Muscle layer of colon (tissue), 2 donors: ENCODE data around the gene AUTS2.

Source experiments
- H3K27ac ChIP-seq: one replicate; pipeline ENCODE4 v1.7.0; 2013; ENCODE audit warnings: low read depth, mild to moderate bottlenecking, low read length, moderate library complexity
- H3K27me3 ChIP-seq, 2 donors: one replicate each; pipeline ENCODE4 v1.7.0; 2013; ENCODE audit warnings: low read length in 2 of 2, mild to moderate bottlenecking in 2 of 2; ENCODE audit not compliant: insufficient read depth in 2 of 2, control insufficient read depth in 1 of 2
- H3K36me3 ChIP-seq: one replicate; pipeline ENCODE4 v1.7.0; 2013; ENCODE audit warnings: mild to moderate bottlenecking, low read length; ENCODE audit not compliant: insufficient read depth
- H3K4me1 ChIP-seq: one replicate; pipeline ENCODE4 v1.7.0; 2013; ENCODE audit warnings: mild to moderate bottlenecking, low read length; ENCODE audit not compliant: insufficient read depth
- H3K4me3 ChIP-seq, 2 donors: one replicate each; pipeline ENCODE4 v1.7.0; 2013; ENCODE audit warnings: low read length in 2 of 2, low read depth in 1 of 2, mild to moderate bottlenecking in 1 of 2, moderate library complexity in 1 of 2
- H3K9ac ChIP-seq: one replicate; pipeline ENCODE4 v1.7.0; 2013; ENCODE audit warnings: low read length
- H3K9me3 ChIP-seq: one replicate; pipeline ENCODE4 v1.7.0; 2013; ENCODE audit warnings: mild to moderate bottlenecking, low read length
- donor health status: abdominal sarcoma.
- donor health status: Adenocarcinoma of cecum.

The AUTS2 gene

DNA sequence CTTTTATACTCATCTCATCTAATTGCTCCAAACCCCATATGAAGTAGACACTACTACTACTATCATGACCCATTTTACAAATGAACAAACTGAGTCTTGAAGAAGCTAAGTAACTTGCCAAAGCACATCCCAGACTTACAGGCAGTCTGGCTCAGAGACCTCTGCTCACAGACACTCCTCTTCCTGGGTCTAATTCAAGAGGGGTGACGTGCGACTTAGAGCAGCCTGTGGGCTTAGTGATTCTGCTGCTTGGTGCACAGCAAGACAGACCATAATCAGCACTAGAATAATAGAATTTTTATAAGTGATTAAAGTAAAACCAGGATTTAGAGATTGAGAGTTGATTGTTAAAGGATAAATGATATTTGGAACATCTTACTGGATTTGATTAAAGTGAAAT, 750.8 kb downstream of the AUTS2 start:
- no peaks in the 10 kb centered on the region for H3K27me3 ChIP-seq
- peaks cover 20% of the 10 kb centered on the region for H3K4me1 ChIP-seq
- H3K9ac ChIP-seq = no peak overlapping the region
- no peaks in the 10 kb centered on the region for H3K9me3 ChIP-seq
- H3K27ac ChIP-seq = no peak overlapping the region
- no peaks in the 10 kb centered on the region for H3K36me3 ChIP-seq
- H3K4me3 ChIP-seq = no peak overlapping the region

- Histone ChIP-seq H3K4me3 (no peak overlapping the region), H3K9ac (no peak overlapping the region), H3K27me3 (no peaks in the 10 kb centered on the region), H3K4me1 (peaks cover 26% of the 10 kb centered on the region), H3K9me3 (no peaks in the 10 kb centered on the region), H3K36me3 (no peaks in the 10 kb centered on the region), H3K27ac (no peak overlapping the region)
These were observed 751.5 kb downstream of the AUTS2 start for GRCh38 chr7:70349819-70350218.

GRCh38 chr7:70352088-70352487, 753.8 kb downstream of the AUTS2 start:
- Histone ChIP-seq H3K9ac (no peak overlapping the region), H3K27ac (no peak overlapping the region), H3K4me3 (no peak overlapping the region), H3K27me3 (no peaks in the 10 kb centered on the region), H3K4me1 (peaks cover 48% of the 10 kb centered on the region), H3K36me3 (no peaks in the 10 kb centered on the region), H3K9me3 (no peaks in the 10 kb centered on the region)

DNA sequence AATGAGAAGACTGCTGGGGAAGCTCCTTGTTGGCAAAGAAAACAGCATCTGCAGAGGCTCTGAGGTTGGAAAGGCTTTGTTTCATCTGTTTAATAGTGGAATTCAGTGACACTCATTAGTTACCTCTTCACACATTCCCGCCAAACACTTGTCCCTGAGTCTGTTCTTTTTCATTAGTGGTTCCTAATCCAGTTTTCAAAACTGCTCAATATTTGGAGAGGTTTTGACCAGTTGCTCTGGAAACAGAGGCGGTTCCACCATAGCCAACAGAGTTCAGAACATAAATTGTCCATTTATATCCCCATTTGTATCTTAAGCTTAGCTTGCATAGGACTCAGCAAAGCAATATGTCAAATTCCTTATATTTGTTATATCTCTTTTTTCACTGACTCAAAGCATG, 754.6 kb downstream of the AUTS2 start:
- Histone ChIP-seq H3K4me3 (no peak overlapping the region), H3K9ac (no peak overlapping the region), H3K27ac (no peak overlapping the region), H3K4me1 (peaks cover 48% of the 10 kb centered on the region), H3K27me3 (no peaks in the 10 kb centered on the region), H3K9me3 (no peaks in the 10 kb centered on the region), H3K36me3 (no peaks in the 10 kb centered on the region)

DNA sequence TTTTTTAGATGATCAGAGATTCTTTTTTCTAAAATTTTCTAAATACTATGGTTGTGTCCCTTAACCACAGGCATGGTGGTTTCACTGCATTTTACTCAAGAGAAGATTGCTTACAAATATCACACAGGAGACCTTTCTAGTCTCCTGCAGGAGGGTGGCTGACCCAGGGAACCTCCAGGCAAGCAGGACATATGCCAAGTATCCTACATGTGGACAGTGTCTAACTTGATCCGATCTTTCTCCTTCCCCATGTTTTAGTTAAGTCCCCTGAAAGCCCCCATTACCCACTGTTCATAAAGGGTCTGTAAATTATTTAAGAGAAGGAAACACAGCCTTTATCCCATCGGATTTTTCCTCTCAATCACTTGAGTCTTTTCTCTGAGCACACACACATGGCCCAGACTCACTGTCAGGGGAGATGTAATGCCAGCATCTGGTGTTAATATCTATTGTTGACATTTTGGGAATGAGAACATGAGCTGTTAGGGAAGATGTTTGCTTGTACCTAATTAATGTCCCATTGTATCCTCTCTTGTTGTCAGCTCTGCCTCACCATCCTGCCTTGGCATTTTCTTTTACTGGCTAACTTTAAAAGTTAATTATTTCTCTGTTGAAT, 755.2 kb downstream of the AUTS2 start:
- Histone ChIP-seq H3K4me1 (peaks cover 48% of the 10 kb centered on the region), H3K36me3 (no peaks in the 10 kb centered on the region), H3K9ac (no peak overlapping the region), H3K4me3 (no peak overlapping the region), H3K9me3 (no peaks in the 10 kb centered on the region), H3K27me3 (no peaks in the 10 kb centered on the region), H3K27ac (no peak overlapping the region)

GRCh38 chr7:70353946-70354335, 755.7 kb downstream of the AUTS2 start:
- Histone ChIP-seq H3K9me3 (no peaks in the 10 kb centered on the region), H3K27ac (no peak overlapping the region), H3K4me1 (peaks cover 48% of the 10 kb centered on the region)

GRCh38 chr7:70354409-70355169, 756.3 kb downstream of the AUTS2 start:
- Histone ChIP-seq H3K4me3 (no peak overlapping the region), H3K9me3 (no peaks in the 10 kb centered on the region), H3K27me3 (no peaks in the 10 kb centered on the region), H3K27ac (no peak overlapping the region), H3K4me1 (peaks cover 48% of the 10 kb centered on the region), H3K36me3 (no peaks in the 10 kb centered on the region), H3K9ac (no peak overlapping the region)

More at GRCh38 chr7:70353946-70354335, 755.7 kb downstream of the AUTS2 start:
- Histone ChIP-seq H3K27me3 (no peaks in the 10 kb centered on the region), H3K4me3 (no peak overlapping the region), H3K9ac (no peak overlapping the region), H3K36me3 (no peaks in the 10 kb centered on the region)

GRCh38 chr7:70355198-70356020, 757.1 kb downstream of the AUTS2 start:
- Histone ChIP-seq H3K9me3 (no peaks in the 10 kb centered on the region), H3K27ac (no peak overlapping the region), H3K36me3 (no peaks in the 10 kb centered on the region), H3K9ac (no peak overlapping the region), H3K4me1 (peaks cover 48% of the 10 kb centered on the region), H3K27me3 (no peaks in the 10 kb centered on the region), H3K4me3 (no peak overlapping the region)

DNA sequence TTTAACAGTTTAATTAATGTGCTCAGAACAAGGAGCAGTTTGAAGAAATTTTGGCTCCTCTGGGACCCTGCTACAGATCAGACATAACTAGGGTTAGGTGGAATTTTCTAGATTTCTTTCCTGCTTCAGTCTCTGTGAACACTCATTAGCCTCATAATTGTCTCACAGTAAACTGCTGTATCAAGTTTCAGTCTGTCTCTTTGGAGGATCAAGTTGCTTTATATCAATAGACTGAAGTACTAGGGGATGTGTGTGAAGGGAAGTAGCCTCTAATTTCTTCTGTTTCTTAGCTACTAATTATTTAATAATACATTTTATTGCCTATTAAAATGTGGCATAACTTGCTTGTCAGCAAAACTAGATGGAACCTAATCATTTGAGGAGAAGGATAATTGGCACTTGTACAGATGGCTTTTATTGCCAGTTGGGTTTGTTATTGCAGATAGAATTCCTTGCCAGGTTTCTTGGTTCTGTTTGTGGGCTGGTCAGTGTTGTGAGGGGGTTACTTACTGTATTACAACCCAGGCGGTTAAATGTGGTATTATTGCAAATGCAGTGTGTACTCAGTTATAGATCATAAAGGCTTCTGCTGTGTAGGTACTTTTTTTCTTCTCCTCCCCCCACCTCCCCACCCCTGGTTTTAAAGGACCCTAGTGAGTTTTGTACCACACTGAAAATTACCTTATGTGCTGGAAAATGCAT, 758.0 kb downstream of the AUTS2 start:
- H3K9me3 ChIP-seq = no peaks in the 10 kb centered on the region
- no peaks in the 10 kb centered on the region for H3K27me3 ChIP-seq
- no peaks in the 10 kb centered on the region for H3K36me3 ChIP-seq
- no peak overlapping the region for H3K4me3 ChIP-seq
- H3K4me1 ChIP-seq = peaks cover 48% of the 10 kb centered on the region
- H3K9ac ChIP-seq = no peak overlapping the region
- no peak overlapping the region for H3K27ac ChIP-seq

DNA sequence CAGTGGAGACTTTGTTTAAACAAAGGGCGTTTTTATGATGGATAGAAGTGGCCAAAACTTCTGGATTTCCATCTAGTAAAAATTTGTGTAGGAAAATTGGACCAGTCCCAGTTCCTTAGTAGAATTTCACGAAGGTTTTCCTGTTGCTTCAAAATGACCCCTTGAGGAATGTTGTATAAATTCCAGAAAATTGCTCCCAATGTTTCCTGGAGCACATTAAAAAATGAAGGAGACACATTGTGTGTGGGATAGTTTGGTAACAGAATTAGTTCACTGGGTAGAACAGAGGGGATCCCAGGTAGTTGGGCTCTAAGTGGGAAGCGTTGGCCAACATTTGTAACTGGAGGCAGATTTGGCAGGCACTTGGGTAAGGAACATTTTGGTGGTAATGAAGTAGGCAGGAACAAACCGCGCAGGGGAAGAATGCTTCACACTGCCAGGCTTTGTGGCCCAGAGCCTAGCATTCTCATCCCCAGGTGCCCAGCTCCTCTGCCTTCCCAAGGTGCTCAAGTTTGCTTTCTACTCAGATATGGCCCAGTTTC, 758.6 kb downstream of the AUTS2 start:
- peaks cover 48% of the 10 kb centered on the region for H3K4me1 ChIP-seq
- H3K27ac ChIP-seq = no peak overlapping the region
- H3K27me3 ChIP-seq = no peaks in the 10 kb centered on the region
- no peaks in the 10 kb centered on the region for H3K36me3 ChIP-seq
- no peak overlapping the region for H3K4me3 ChIP-seq
- no peak overlapping the region for H3K9ac ChIP-seq
- H3K9me3 ChIP-seq = no peaks in the 10 kb centered on the region

GRCh38 chr7:70360557-70360956, 762.3 kb downstream of the AUTS2 start:
- Histone ChIP-seq H3K4me1 (peaks cover 15% of the 10 kb centered on the region), H3K27me3 (no peaks in the 10 kb centered on the region), H3K27ac (no peak overlapping the region), H3K9ac (no peak overlapping the region), H3K9me3 (no peaks in the 10 kb centered on the region), H3K4me3 (no peak overlapping the region), H3K36me3 (no peaks in the 10 kb centered on the region)
